Kasumi-1 (cell line): ENCODE measurements around the gene SIRT3.
"Not testable (repeated sequence)": the region's sequence is repeated elsewhere in the genome, so short reads cannot be mapped to it uniquely, and the experiment has no call there.

Experiments
- DNase-seq, 2 experiments: peaks; one replicate each; lab custom pipeline; 2025; lab: John Stamatoyannopoulos, UW

Gene SIRT3

DNA sequence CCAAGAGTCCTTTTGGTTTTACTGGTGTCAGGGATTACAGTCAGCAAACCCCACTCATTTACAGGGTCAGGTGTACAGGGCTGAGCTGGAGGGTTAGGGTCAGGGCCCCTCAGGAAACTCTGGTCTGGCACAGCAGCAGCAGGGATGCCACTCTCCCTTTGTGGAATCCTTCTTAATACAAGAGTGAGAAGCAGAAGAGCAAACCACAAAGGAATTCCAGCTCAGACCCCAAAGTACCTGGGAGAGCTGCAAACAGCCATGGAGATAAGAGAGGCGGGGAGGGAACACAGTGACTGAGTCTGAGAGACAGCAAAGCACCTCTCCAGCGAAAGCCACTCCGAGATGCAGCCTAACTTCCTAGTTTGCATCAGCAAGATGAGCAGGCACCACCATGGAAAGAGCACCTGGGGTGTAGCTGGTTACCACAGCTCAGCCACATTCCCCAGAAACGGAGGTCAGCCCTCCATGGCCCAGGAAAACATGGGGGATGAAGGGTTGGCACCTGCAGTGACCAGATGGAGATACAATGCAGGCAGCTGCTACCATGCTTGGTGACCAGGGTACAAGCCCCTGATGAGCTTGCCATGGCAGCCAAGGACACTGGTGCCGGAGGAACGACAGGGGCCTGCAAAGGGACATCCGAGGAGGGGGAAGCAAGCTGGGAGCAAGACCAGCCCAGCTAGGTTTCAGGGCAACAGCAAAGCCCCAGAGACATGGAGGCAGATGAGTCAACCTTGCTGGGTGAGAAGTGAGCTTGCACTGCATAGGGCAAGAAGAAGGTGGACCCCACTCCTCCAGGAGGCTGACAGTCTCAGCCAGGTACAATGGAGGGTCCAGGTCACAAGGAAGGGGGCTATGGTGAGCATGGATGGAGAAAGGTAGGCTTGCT lies 32.8 kb downstream of the SIRT3 start:
- no peak for DNase-seq

DNA sequence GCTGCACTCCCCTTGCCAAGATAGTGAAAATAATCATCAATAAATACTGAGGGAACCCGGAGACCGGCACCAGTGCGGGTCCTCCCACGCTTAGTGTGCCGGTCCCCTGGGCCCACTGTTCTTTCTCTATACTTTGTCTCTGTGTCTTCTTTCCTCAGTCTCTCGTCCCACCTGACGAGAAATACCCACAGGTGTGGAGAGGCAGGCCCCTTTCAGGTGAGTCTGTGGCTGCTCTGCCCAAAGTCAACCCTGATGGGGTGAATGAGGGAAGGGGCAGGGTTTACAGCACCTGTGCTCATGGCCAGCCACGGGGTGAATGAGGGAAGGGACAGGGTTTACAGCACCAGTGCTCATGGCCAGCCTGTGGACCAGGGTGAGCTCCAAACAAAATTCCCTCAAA lies 33.7 kb downstream of the SIRT3 start:
- no peak for DNase-seq

DNA sequence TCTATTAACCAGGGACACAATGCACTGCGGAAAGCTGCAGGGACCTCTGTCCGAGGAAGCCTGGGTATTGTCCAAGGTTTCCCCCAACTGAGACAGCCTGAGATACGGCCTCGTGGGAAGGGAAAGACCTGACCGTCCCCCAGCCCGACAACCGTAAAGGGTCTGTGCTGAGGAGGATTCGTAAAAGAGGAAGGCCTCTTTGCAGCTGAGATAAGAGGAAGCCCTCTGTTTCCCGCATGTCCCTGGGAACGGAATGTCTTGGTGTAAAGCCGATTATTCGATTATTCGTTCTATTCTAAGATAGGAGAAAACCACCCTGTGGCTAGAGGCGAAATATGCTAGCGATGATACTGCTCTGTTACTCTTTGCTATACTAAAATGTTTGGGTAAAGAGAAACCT lies 34.2 kb downstream of the SIRT3 start:
- DNase-seq, result peak; percentile 65 to 67

DNA sequence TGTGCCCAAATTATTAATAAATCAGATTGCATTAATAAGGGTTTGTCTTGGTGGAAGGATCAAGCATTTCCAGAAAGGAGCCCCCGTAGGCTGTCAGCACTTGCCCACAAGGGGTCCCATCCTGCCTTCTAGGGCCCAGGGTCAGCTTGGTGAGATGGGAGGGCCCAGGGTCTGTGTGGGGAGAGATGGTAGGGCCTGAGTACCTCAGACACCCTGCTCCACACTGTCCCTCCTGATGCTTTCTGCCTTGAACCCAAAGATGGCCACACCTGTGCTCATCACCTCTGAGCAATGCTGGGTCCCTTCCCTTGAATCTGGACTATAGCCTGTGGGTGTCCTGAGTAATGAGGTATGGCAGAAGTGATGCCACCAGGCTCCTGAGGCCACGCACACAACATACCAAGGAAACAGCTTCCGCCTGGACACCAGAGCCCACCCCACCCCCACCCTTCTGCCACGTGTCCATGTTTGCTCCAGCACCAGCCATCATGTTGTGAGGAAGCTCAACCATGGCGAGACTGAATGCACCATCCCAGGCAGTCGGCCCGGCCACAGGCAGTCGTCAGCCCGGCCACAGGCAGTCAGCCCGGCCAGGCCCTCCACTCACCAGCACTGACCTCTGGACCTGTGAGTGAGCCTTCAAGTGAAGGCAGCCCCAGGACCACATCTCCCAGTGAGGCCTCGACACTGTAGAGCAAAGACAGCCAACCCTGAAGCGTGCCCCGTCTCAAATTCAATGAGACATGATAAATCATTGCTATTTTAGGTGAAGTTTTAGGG lies 35.7 kb downstream of the SIRT3 start:
- no peak for DNase-seq

DNA sequence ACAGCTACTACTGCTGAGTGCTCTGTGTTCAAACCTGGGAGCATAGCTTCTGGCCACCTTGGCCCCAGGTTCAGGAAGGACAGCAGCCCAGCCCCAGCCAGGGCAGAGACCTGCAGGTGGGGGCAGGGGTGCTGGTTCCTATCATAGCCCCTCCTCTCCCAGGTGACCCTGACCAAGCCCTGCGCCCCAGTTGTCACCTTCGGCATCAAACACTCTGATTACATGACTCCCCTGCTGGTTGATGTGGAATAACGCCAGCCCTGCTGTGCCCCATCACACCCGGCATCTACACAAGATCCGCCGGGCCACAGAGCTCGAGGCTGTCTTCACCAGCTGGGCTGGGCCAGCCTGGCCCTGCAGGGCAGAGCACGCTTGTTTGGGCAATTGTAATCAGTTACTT lies 36.4 kb downstream of the SIRT3 start:
- DNase-seq, result no peak

DNA sequence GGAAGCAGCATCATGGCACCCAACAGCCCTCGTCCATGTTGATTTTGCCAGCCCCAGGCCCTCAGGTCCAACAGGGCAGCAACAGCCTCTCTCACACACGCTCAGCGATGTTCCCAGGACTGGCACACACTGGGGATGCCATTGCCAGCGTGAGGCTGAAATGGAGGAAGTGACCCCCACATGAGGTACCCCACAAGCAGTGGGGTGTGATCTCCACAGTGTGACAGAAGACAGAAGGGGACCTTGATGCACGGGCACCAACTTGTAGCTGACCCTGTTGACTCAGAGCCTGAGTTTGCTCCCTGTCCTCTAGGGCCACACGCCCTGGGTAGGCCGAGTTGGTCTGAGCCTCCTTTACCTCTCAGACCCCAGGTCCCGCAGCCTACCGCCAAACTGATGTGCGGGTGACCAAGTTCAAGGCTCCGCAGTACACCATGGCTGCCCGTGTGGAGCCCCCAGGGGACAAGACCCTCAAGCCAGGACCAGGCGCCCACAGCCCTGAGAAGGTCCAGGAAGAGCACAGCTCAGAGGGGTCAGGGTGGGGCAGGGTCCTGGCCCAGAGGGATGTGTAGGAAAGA lies 37.0 kb downstream of the SIRT3 start:
- no peak for DNase-seq

DNA sequence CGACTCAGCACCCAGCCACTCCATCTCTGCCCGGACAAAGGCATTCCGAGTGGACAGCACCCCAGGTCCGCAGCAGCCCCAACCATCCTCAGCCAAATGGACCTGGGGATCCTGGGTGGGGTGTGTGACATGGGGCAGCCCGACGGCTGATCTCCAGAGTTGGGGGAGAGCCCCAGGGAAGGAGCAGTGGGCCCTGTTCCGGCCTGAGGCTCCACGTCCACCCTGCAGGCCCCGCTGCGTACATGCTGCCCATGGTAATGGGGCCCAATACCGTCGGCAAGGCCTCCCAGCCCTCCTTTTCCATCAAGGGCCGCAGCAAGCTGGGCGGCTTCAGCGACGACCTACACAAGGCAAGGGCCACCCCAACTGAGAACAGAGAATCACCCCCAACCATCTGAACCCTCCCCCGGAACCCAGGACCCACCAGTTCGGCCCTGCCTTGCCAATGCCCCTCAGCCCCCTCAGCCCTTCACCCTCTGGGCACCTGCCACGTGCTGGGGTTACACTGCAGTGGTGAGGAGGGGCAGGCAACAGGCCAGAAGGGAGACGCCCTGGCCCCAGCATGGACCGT lies 37.8 kb downstream of the SIRT3 start:
- DNase-seq, result no peak

DNA sequence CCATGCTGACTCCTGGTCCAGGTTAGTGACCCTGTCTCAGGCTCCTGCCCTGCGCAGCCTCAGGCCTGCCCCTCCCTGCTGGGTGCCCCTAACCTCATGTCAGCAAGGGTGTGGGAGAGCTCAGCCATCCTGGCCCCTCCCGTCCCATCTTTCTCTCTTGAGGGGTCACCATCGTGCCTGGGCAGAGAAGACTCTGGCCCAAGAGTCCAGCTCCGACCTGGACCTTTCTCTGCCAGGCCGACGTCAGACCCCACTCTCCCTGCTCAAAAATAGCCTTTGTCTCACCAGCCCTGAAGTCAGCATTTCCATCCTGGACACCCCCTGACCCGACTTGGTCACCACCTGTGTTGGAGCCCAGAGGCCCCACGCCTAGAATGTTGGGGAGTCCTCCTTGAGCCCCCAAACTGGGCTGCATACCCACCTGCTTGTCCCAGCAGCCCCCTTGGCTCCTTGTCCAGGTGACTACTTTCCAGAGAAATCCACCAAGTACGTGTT lies 38.4 kb downstream of the SIRT3 start:
- DNase-seq, result no peak

DNA sequence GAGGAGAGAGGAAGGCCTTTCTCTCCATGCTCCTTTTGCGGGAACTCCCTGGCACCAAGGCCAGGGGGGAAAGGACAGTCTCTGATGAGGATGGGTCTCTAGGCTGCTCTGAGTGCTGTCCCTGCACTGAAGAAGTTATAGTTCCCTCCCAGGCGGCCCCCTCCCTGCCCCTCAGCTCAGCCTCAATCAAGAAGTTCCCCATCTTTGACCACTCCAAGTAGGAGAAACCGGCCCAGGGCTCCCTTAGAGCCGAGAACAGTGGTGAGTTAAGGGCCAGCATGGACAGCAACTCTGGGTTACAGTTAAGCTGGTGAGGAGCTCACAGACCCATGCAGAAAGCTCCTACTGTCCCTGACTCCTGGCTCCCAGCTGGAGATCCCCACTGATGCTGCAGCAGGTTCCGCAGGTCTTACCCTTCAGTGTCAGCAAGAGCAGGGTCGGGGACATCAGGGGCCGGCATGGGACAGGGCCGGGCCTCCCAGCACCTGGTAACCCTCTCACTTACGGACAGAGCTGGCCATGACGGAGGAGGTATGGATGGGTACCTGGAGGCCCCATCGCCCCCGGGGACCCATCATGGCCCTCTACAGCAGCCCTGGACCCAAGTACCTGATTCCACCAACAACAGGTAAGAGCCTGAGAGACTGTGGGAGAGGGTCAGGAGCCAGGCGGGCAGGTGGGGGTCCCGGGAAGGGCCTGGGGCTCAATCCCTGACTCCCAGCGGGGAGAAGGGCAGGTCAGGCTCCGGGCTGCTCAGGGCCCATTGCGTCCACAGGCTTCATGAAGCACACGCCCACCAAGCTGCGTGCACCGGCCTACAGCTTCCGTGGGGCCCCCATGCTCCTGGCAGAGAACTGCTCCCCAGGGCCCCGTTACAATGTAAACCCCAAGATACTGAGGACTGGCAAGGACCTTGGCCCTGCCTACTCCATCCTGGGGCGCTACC lies 39.1 kb downstream of the SIRT3 start:
- no peak for DNase-seq

DNA sequence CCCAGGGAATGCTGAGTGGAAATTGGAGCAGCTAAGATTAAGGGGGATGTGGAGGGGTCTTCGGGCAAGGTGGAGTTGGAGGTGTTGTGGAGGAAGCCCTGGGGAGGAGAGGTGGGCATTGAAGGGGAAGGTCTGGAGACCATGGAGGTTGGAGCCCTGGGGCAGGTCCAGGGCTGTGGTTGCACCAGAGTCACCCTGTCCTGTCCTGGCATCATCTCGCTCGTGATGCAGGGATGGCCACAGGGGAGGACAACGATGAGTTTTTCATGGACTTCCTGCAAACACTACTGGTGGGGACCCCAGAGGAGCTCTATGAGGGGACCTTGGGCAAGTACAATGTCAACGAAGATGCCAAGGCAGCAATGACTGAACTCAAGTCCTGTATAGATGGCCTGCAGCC lies 42.7 kb downstream of the SIRT3 start:
- not testable (repeated sequence) for DNase-seq

DNA sequence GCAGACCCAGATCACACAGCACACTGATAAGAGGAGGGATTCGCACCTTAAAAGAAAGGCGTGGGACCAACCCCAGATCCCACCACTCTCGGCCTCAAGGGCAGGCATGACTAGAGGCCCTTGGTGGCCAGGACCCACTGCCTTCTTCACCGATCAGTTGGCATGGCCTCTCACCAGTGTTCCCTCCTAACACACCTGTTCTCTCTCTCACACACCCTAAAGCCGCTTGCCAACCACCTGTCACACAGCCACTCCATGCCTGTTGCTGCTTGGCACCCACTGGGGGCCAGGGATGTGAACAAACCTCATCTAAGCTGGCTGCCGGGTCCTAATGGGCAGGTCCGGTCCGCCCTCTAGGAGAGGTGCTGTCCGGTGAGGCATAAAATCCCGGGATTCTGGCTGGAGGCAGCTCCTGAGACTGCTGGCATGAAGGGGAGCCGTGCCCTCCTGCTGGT lies 43.4 kb downstream of the SIRT3 start, which contains the start of gene SCGB1C1:
Gene SCGB1C1, plus strand, starts transcription at position 405 of the 455 bp plus-strand sequence. Its CDS starts 22 bp downstream, at position 427.
- DNase-seq, result not testable (repeated sequence)

DNA sequence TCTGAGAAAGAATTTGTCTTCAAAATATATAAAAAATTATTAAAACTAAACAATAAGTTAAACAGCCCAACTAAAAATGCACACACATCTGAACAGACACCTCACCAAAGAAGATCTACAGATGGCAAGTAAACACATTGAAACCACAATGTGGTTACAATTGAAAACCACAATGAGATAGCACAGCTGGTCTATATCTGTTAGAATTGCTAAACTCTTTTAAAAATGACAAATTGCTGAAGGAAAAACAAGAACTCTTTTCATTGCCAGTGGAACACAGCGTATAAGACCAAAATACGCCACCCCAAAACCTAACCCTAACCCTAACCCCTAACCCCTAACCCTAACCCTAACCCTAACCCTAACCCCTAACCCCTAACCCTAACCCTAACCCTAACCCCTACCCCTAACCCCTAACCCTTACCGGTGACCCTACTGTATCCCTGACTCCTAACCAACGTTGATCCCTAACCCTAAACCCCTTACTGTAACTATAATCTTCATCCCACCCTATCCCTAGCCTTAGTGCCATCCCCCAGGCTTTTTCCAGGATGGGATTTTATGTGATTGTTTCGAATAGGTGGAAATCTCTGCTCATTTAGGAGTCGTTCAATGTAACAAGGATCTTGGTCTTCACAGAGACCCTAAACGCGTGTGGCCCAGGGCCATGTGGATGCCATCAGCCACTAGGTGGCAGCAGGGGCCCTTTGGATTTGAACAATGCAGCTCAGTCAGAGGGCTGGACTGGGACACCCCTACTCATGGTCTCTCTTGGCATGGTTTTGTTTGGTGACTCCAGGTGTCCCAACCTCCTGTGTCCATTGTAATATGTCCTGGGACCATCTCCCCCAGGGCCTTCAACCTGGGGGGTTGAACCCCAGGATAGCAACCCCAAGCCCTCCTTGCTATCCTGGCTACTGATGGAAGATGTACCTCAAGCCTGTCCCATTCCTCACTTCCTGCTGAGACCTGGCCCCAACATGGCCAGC lies 44.4 kb downstream of the SIRT3 start:
- not testable (repeated sequence) for DNase-seq

DNA sequence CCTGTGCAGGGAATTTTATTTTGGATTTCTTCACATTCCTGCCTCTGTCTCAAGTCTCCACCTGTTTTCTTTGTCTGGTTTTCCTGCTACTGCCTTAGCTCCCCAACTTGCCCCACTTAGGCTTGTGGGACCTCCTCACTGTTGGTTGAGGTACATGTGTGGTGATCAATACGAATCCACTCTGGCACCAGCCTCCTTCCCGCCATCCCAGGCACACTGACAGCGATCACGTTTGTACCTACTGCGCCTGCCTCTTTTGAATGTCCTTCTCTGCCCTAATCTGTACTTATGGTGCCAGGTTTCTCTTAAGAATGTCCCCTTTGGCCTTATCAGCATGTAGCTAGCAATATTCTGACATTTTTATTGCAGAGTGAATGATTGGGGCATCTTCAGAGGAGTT lies 45.6 kb downstream of the SIRT3 start:
- DNase-seq, result not testable (repeated sequence)

DNA sequence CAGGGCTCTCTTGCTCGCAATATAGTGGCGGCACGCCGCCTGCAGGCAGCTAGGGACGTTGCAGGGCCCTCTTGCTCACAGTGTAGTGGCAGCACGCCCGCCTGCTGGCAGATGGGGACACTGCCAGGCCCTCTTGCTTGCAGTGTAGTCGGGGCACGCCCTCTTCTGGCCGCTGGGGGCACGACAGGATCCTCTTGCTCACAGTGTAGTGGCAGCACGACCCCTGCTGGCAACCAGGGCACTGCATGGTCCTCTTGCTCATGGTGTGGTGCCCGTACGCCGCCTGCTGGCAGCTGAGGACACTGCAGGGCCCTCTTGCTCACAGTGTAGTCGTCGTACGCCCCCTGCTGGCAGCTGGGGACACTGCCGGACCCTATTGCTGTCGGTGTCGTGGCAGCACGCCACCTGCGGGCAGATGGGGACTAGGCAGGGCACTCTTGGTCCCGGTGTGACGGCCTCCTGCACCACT lies 46.3 kb downstream of the SIRT3 start:
- not testable (repeated sequence) for DNase-seq

DNA sequence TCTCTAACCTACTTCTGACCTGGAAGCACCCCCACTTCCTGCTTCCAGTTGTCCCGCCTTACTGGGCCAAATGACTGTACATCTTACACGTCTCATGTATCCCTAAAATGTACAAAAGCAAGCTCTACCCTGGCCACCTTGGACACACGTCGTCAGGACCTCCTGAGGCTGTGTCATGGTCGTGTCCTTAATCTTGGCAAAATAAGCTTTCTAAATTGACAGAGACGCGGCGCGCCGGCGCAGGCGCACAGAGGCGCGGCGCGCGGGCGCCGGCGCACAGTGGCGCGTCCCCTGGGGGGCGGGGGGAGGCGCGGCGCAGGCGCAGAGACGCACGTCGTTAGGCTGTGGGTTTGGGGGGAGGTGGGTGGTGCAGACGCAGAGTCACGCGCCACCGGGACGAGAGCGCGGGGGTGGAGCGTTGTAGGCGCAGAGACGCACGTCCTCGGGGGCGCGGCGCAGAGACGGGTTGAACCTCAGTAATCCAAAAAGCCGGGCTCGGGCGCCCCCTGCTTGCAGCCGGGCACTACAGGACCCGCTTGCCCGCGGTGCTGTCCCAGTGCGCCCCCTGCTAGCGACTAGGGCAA lies 46.9 kb downstream of the SIRT3 start:
- not testable (repeated sequence) for DNase-seq

DNA sequence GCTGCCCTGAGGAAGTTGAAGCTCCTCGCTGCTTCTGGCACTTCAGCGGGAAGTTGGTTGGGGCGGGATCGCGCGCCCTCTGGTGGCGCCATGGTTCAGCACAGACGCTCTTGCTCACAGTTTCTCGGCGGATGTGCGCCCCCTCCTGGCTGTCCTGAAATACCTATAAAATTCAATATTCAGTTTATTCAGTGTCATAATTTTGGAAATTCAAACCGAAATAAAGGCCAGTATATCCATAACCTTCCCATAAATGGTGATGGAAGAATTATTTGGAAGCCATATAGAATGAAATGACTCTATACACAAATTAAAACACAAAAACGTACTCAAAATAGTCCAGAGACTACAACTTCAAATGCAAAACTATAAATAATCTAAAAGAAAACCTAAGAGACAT lies 55.9 kb downstream of the SIRT3 start:
- not testable (repeated sequence) for DNase-seq
